PC-3 (cell line): ENCODE results near the gene ZSCAN1.

Source experiments
- EZH2 ChIP-seq: fragments of 300-600 bp; sonication (generic); IDR thresholded peaks from one replicate; pipeline ENCODE4 v1.6.1; 2017; ENCODE audit warnings: antibody characterized with exemption, mild to moderate bottlenecking, low read length; ENCODE audit not compliant: unreplicated experiment
- TF ChIP-seq, protein P1 (sequence below): fragments of 300-600 bp; sonication (generic); conservative IDR thresholded peaks from 2 replicates; pipeline ENCODE4 v1.5.1; 2017; ENCODE audit warnings: antibody characterized with exemption, low read depth, mild to moderate bottlenecking, low read length

DNA sequence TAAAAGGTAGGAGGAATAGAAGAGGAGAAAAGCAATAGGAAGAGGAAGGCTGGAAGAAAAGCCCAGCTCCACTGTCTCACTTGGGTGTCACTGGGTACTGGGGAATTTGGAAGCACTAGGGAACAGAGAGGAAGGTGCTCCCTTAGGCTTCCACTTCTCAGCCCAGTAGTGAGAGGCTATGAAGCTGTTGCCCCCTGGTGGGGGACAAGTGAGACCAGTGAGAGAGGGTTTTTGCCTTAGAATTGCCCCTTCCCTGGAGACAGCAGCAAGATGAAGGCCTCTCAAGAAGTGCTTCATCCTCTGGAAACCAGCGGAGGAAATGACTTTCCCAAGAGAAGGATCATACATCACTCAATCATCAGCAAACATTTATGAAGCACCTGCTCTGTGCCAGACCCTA lies 26.5 kb upstream of the ZSCAN1 start:
- TF ChIP-seq, protein P1, sequence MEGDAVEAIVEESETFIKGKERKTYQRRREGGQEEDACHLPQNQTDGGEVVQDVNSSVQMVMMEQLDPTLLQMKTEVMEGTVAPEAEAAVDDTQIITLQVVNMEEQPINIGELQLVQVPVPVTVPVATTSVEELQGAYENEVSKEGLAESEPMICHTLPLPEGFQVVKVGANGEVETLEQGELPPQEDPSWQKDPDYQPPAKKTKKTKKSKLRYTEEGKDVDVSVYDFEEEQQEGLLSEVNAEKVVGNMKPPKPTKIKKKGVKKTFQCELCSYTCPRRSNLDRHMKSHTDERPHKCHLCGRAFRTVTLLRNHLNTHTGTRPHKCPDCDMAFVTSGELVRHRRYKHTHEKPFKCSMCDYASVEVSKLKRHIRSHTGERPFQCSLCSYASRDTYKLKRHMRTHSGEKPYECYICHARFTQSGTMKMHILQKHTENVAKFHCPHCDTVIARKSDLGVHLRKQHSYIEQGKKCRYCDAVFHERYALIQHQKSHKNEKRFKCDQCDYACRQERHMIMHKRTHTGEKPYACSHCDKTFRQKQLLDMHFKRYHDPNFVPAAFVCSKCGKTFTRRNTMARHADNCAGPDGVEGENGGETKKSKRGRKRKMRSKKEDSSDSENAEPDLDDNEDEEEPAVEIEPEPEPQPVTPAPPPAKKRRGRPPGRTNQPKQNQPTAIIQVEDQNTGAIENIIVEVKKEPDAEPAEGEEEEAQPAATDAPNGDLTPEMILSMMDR, result no peak; the same call in 1 of the 2 replicates
- TF ChIP-seq EZH2, result no peak
